Jurkat, Clone E6-1 (cell line): ENCODE data around the gene RADIL.
"Not testable (repeated sequence)": the region's sequence is repeated elsewhere in the genome, so short reads cannot be mapped to it uniquely, and the experiment has no call there.

Experiments used
- DNase-seq: peaks from one replicate; pipeline ENCODE4 v3.0.0-alpha.2; 2011; ENCODE audit warnings: low read depth, low spot score
- H3K4me3 ChIP-seq: 2 replicates; pipeline ENCODE4 v1.5.1; 2011; ENCODE audit warnings: mild to moderate bottlenecking, low read length, control low read depth, moderate library complexity

RADIL gene

GRCh38 chr7:4818000-4818794 is 65.3 kb downstream of the RADIL start:
- no peak overlapping the region for H3K4me3 ChIP-seq

GRCh38 chr7:4817178-4817901 is 66.2 kb downstream of the RADIL start:
- no peak for DNase-seq
- H3K4me3 ChIP-seq: no peak overlapping the region

More at GRCh38 chr7:4818000-4818794, 65.3 kb downstream of the RADIL start:
- DNase-seq: no peak

- DNase-seq: no peak
Observed at GRCh38 chr7:4816419-4817080, 67.0 kb downstream of the RADIL start.

GRCh38 chr7:4815609-4816418 is 67.7 kb downstream of the RADIL start:
- no peak overlapping the region for H3K4me3 ChIP-seq
- DNase-seq: no peak

More at GRCh38 chr7:4816419-4817080, 67.0 kb downstream of the RADIL start:
- no peak overlapping the region for H3K4me3 ChIP-seq

- H3K4me3 ChIP-seq: no peak overlapping the region
- no peak for DNase-seq
Observed at GRCh38 chr7:4815121-4815520, 68.4 kb downstream of the RADIL start.

GRCh38 chr7:4814433-4814832 is 69.1 kb downstream of the RADIL start:
- H3K4me3 ChIP-seq: no peak overlapping the region
- no peak for DNase-seq

- no peak for DNase-seq
- no peak overlapping the region for H3K4me3 ChIP-seq
Observed at GRCh38 chr7:4809666-4810065, 73.8 kb downstream of the RADIL start.

GRCh38 chr7:4809091-4809591 is 74.4 kb downstream of the RADIL start:
- no peak for DNase-seq
- H3K4me3 ChIP-seq: no peak overlapping the region

GRCh38 chr7:4808565-4808964 is 75.0 kb downstream of the RADIL start:
- no peak overlapping the region for H3K4me3 ChIP-seq
- DNase-seq: no peak

GRCh38 chr7:4808026-4808425 is 75.5 kb downstream of the RADIL start:
- DNase-seq: no peak
- no peak overlapping the region for H3K4me3 ChIP-seq

- no peak overlapping the region for H3K4me3 ChIP-seq
- DNase-seq: no peak
Observed at GRCh38 chr7:4807598-4808016, 75.9 kb downstream of the RADIL start.

GRCh38 chr7:4806983-4807597 is 76.4 kb downstream of the RADIL start:
- DNase-seq: no peak
- H3K4me3 ChIP-seq: no peak overlapping the region

GRCh38 chr7:4805984-4806300 is 77.6 kb downstream of the RADIL start:
- DNase-seq: no peak
- H3K4me3 ChIP-seq: no peak overlapping the region

GRCh38 chr7:4805110-4805983 is 78.2 kb downstream of the RADIL start:
- DNase-seq: no peak
- H3K4me3 ChIP-seq: no peak overlapping the region

GRCh38 chr7:4803397-4804241 is 79.9 kb downstream of the RADIL start:
- no peak overlapping the region for H3K4me3 ChIP-seq
- DNase-seq: no peak

- not testable (repeated sequence) for DNase-seq, H3K4me3 ChIP-seq
Observed at GRCh38 chr7:4802577-4802976, 80.9 kb downstream of the RADIL start.

GRCh38 chr7:4801839-4802231 is 81.7 kb downstream of the RADIL start:
- no peak for DNase-seq
- no peak overlapping the region for H3K4me3 ChIP-seq
